GM19193 (cell line): Measurements from ENCODE around the gene CLTA.

Experiments used
- POLR2A ChIP-seq: IDR thresholded peaks from 4 replicates; pipeline ENCODE4 v1.6.1; 2011; ENCODE audit not compliant: insufficient read depth, insufficient read length; ENCODE audit errors: extremely low read depth

The CLTA gene

GRCh38 chr9:36169708-36170107 is 21.0 kb upstream of the CLTA start:
- TF ChIP-seq POLR2A: no peak

GRCh38 chr9:36170531-36170930 is 20.2 kb upstream of the CLTA start:
- TF ChIP-seq POLR2A: no peak

- no peak for TF ChIP-seq POLR2A
These were observed 16.9 kb upstream of the CLTA start for GRCh38 chr9:36173861-36174260.

GRCh38 chr9:36174271-36174670 is 16.4 kb upstream of the CLTA start:
- no peak for TF ChIP-seq POLR2A

- TF ChIP-seq POLR2A: no peak
These were observed 16.0 kb upstream of the CLTA start for GRCh38 chr9:36174731-36175130.

- no peak for TF ChIP-seq POLR2A
These were observed 13.2 kb upstream of the CLTA start for GRCh38 chr9:36177571-36177970.

- no peak for TF ChIP-seq POLR2A
These were observed 3.3 kb upstream of the CLTA start for GRCh38 chr9:36187414-36187813.

- TF ChIP-seq POLR2A: no peak
These were observed 2.5 kb upstream of the CLTA start for GRCh38 chr9:36188212-36188611.

- no peak for TF ChIP-seq POLR2A
These were observed 745 bp upstream of the CLTA start for GRCh38 chr9:36189976-36190375.

GRCh38 chr9:36191290-36191645 is 547 bp downstream of the CLTA start:
- TF ChIP-seq POLR2A: no peak

- no peak for TF ChIP-seq POLR2A
These were observed 965 bp downstream of the CLTA start for GRCh38 chr9:36191686-36192085.

- TF ChIP-seq POLR2A: no peak
These were observed 1.5 kb downstream of the CLTA start for GRCh38 chr9:36192196-36192595.

GRCh38 chr9:36193023-36193422 is 2.3 kb downstream of the CLTA start:
- no peak for TF ChIP-seq POLR2A

GRCh38 chr9:36194326-36195000 is 3.7 kb downstream of the CLTA start:
- no peak for TF ChIP-seq POLR2A

GRCh38 chr9:36204906-36205547 is 14.3 kb downstream of the CLTA start:
- TF ChIP-seq POLR2A: no peak

- no peak for TF ChIP-seq POLR2A
These were observed 16.3 kb downstream of the CLTA start for GRCh38 chr9:36207016-36207415.
